ENCODE measurements around the gene MRPL44. TPM values are rescaled to one million over a fixed set of nuclear protein-coding genes. Genes with fewer than 3 reads are reported as not detected.
"Not testable (repeated sequence)": the region's sequence is repeated elsewhere in the genome, so short reads cannot be mapped to it uniquely, and the experiment has no call there.

Gene MRPL44
- total RNA-seq, 2 donors from 2014 or later, result 21.8 to 30.5 TPM

DNA sequence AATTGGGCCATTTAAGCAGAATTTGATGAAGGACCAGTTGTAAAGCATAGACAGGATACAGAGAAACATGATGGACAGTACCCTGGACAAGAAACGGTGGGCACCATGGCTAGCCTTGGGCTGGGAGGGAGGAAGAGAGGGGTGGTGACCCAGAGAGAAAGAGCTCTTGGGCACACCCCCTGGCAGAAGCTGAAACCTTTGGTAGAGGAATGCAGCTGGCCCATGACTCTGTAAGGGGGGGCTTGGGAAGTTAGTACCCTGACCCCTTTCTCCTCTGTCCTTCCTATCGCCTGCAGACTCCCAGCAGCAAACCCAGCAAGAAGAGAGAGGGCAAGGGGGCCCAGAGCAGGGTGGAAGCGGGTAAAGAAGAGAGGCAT lies 32.6 kb downstream of the MRPL44 start:
- Mint-ChIP-seq H3K27ac (no peak overlapping the region), H3K4me1 (peaks cover 4% of the 10 kb centered on the region), H3K36me3 (ENCODE audit: low read depth) (no peaks in the 10 kb centered on the region), H3K27me3 (peaks cover 52% of the 10 kb centered on the region), H3K4me3 (no peak overlapping the region)
- DNase-seq (no peak), ATAC-seq (no peak)
- H3K9me3 ChIP-seq (ENCODE audit: control insufficient read depth, low read length, poor library complexity, severe bottlenecking), result no peaks in the 10 kb centered on the region

DNA sequence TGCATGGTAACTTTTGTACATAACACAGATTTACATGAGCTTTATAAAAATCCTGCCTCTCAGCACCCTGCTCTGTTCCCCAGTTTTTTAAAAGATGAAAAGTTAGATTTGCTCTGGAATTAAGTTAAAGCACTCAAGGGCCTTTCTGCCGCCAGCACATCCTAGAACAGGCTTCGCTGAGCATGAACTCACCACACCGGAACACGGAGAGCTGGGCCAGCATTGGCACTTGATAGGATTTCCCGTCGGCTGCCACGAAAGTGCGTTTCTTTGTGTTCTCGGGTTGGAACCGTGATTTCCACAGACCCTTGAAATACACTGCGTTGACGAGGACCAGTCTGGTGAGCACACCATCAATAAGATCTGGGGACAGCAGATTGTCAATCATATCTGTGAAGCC lies 34.3 kb downstream of the MRPL44 start:
- DNase-seq (no peak), ATAC-seq (no peak)
- H3K4me3 Mint-ChIP-seq, result no peak overlapping the region
- H3K4me1 Mint-ChIP-seq, result peaks cover 4% of the 10 kb centered on the region
- H3K27ac Mint-ChIP-seq, result no peak overlapping the region
- peaks cover 38% of the 10 kb centered on the region for H3K27me3 Mint-ChIP-seq
- H3K9me3 ChIP-seq (ENCODE audit: control insufficient read depth, low read length, poor library complexity, severe bottlenecking), result no peaks in the 10 kb centered on the region
- H3K36me3 Mint-ChIP-seq (ENCODE audit: low read depth), result no peaks in the 10 kb centered on the region

DNA sequence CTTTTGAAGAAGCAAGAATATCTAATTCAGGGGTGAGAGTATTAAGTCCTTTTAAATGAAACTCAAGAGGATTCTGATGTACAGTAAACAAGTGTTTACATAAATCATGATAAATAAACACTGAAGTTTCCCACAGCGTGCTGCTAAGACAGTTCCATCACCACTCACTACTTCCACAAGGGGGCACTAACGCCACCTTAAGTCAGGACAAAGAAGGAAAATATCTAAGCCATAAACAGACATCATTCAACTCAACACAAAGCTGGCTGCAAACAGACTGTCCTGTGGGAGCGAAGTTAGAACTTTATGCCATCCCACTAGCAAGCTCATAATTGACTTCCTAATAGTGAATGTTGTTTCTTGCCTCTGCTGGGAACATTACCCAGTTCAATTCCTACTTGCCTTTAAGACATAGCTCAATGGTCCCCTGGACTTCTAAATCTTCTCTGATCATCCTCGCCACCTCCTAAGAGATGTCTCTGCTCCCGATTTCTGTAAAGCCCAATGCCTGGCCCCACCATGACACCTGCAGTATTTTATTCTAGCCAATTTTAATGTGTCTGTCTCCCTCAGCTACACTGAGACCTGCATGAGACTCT lies 36.5 kb downstream of the MRPL44 start:
- peaks cover 4% of the 10 kb centered on the region for H3K4me1 Mint-ChIP-seq

DNA sequence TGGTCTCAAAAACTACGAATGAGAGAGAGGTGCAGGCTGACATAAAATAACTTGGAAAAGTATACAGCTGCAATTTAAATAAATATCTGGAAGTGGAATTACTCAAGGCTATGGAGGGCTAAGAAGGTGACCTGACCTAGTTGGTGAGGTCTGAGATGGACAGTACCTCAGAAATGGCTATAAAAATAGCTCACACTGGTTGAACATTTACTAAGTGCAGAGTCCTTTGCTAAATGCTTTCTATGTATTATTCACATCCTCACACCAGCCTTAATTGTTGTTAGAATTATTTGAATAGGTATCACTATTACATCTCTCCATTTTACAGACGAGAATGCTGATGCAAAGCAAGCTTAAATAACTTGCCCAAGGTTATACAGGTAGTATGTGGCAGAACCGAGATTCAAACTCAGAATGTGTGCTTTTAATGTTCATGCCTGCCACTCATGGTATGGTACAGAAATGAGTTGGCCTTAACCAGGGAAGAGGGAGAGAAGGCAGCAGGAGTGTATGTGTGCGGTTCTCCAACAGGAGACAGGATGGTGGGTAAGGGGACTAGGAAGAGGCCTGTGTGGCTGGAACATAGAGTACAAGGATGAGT lies 37.4 kb downstream of the MRPL44 start:
- ATAC-seq (no peak), DNase-seq (no peak)
- Mint-ChIP-seq H3K36me3 (ENCODE audit: low read depth) (no peaks in the 10 kb centered on the region), H3K4me1 (peaks cover 2% of the 10 kb centered on the region), H3K27ac (no peak overlapping the region), H3K4me3 (no peak overlapping the region), H3K27me3 (peaks cover 21% of the 10 kb centered on the region)
- no peaks in the 10 kb centered on the region for H3K9me3 ChIP-seq (ENCODE audit: control insufficient read depth, low read length, poor library complexity, severe bottlenecking)

More for the DNA sequence above, 36.5 kb downstream of the MRPL44 start:
- DNase-seq (peak in 2 of 3 donors; percentile 14 to 41), ATAC-seq (peak; percentile 74)
- no peaks in the 10 kb centered on the region for H3K9me3 ChIP-seq (ENCODE audit: control insufficient read depth, low read length, poor library complexity, severe bottlenecking)
- H3K36me3 Mint-ChIP-seq (ENCODE audit: low read depth), result no peaks in the 10 kb centered on the region
- peak overlapping the region; percentile 45 for H3K4me3 Mint-ChIP-seq
- peaks cover 28% of the 10 kb centered on the region for H3K27me3 Mint-ChIP-seq
- H3K27ac Mint-ChIP-seq, result no peak overlapping the region

DNA sequence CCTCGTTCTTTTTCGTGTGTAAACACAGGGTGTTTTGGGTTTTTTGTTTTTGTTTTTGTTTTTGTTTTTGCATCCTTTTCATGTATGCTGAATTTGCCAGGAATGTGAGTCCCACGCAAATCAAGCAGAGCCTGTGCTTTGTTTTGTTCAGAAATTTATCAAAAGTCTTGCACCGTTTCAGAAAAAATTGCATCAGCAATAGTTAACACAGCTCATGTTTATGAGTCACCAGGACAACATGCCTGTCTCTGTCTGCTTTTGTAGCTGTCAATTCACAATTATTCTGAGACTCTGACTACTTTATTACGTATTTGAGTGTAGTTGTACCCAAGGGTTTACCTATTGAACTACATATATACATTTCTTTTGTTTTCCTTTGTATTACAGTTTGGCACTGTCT lies 38.3 kb downstream of the MRPL44 start:
- Mint-ChIP-seq H3K4me1 (peaks cover 2% of the 10 kb centered on the region), H3K4me3 (no peak overlapping the region), H3K27ac (no peak overlapping the region), H3K27me3 (peaks cover 15% of the 10 kb centered on the region), H3K36me3 (ENCODE audit: low read depth) (no peaks in the 10 kb centered on the region)
- ATAC-seq (no peak), DNase-seq (no peak)
- H3K9me3 ChIP-seq (ENCODE audit: control insufficient read depth, low read length, poor library complexity, severe bottlenecking), result no peaks in the 10 kb centered on the region

DNA sequence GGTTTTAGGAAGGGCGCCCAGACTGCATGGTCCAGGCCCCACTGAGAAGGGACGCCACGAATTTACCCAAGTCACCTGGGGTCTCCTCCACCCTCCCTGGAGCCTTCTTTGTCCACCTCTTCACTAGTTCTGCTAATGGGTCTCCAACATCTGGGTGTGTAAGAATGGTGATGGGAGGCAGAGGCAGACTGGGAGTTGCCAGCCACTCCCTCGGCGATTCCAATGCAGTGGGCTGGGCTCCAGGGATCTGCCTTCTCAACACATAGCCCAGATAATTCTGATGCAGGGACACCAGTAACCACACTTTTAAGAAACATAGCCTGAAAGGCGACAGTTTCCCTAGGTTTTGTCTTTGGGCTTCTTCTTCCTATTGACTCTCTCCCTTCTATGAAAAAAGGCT lies 39.1 kb downstream of the MRPL44 start:
- H3K4me3 Mint-ChIP-seq, result no peak overlapping the region

DNA sequence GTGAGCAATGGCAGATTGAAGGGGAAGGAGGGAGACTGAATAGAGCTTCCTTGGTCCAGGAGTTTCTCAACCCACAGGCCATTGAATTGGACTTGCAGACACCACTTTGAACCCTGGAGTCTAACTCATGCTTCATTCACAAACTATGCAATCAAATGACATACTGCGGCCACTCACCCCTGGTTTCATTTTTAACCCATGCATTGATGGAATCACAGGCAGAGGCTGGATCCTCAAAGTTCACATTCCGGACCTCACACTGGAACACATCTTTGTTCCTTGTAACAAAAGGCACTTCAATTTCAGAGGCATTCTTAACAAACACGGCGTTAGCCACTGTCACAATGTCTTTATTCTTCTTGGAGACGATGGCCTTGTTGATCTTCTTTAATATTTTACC lies 40.7 kb downstream of the MRPL44 start:
- H3K4me3 Mint-ChIP-seq, result no peak overlapping the region
- H3K4me1 Mint-ChIP-seq, result peaks cover 2% of the 10 kb centered on the region
- no peak overlapping the region for H3K27ac Mint-ChIP-seq
- no peaks in the 10 kb centered on the region for H3K36me3 Mint-ChIP-seq (ENCODE audit: low read depth)
- no peak for DNase-seq
- no peaks in the 10 kb centered on the region for H3K9me3 ChIP-seq (ENCODE audit: control insufficient read depth, low read length, poor library complexity, severe bottlenecking)
- H3K27me3 Mint-ChIP-seq, result peaks cover 10% of the 10 kb centered on the region
- no peak for ATAC-seq

More for the DNA sequence above, 39.1 kb downstream of the MRPL44 start:
- H3K27ac Mint-ChIP-seq, result no peak overlapping the region
- peaks cover 10% of the 10 kb centered on the region for H3K27me3 Mint-ChIP-seq
- H3K4me1 Mint-ChIP-seq, result peaks cover 2% of the 10 kb centered on the region
- ATAC-seq (no peak), DNase-seq (no peak)
- H3K36me3 Mint-ChIP-seq (ENCODE audit: low read depth), result no peaks in the 10 kb centered on the region
- H3K9me3 ChIP-seq (ENCODE audit: control insufficient read depth, low read length, poor library complexity, severe bottlenecking), result no peaks in the 10 kb centered on the region

DNA sequence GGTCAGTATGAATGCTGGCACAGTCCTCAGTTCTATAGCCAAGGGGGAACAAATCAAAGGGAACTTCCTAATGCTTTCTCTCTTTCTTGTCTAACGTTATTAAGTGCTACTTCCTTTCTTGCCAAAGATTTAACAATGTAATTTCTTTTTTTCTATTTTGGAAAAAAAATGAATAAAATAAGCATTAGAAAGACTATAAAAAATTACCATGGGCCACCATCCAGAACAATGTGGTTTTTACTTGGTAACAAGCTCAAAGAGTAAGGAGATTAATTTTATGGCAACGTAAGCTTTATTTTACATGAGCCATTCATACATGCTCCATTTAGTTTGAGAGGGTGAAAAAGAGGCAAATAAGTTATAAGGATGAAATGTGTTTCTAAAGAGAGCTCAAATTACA lies 41.7 kb downstream of the MRPL44 start:
- Mint-ChIP-seq H3K4me3 (no peak overlapping the region), H3K27me3 (peaks cover 13% of the 10 kb centered on the region), H3K4me1 (peaks cover 1% of the 10 kb centered on the region), H3K27ac (no peak overlapping the region), H3K36me3 (ENCODE audit: low read depth) (no peaks in the 10 kb centered on the region)
- DNase-seq (no peak), ATAC-seq (no peak)
- no peaks in the 10 kb centered on the region for H3K9me3 ChIP-seq (ENCODE audit: control insufficient read depth, low read length, poor library complexity, severe bottlenecking)

DNA sequence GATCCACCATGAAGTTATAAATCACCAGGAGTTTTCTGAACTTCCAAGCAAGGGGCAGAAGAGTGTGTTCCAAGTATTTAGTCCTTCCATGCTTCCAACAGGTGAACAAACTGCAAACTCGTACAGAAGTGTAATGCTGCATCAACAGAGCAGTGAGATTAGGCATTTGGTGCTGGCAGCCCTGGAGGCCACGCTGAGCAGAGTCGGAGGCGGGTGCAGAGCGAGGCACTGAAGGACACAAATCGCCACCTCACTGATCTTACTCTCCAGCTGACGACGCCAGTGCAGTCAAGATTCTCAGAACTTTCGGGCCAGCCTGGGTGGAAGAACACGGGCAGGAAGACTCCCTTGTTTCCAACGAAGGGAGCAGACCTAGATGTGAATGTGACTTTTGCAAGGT lies 42.6 kb downstream of the MRPL44 start:
- no peaks in the 10 kb centered on the region for H3K9me3 ChIP-seq (ENCODE audit: control insufficient read depth, low read length, poor library complexity, severe bottlenecking)

DNA sequence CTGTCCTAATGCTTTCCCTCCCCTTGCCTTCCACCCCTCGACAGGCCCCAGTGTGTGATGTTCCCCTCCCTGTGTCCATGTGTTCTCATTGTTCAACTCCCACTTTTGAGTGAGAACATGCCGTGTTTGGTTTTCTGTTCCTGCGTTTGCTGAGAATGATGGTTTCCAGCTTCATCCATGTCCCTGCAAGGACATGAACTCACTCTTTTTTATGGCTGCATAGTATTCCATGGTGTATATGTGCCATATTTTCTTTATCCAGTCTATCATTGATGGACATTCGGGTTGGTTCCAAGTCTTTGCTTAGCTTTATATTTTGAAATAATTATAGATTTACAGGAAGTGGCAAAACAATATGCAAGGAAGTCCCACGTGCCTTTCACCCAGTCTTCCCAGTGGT lies 43.4 kb downstream of the MRPL44 start:
- H3K4me3 Mint-ChIP-seq; ATAC-seq; H3K9me3 ChIP-seq (ENCODE audit: control insufficient read depth, low read length, poor library complexity, severe bottlenecking); H3K4me1 Mint-ChIP-seq; H3K36me3 Mint-ChIP-seq (ENCODE audit: low read depth); DNase-seq; H3K27ac Mint-ChIP-seq: not testable (repeated sequence)
- H3K27me3 Mint-ChIP-seq, result peaks cover 13% of the 10 kb centered on the region

More for the DNA sequence above, 42.6 kb downstream of the MRPL44 start:
- H3K4me3 Mint-ChIP-seq, result no peak overlapping the region
- H3K4me1 Mint-ChIP-seq, result no peaks in the 10 kb centered on the region
- ATAC-seq, result no peak
- peaks cover 13% of the 10 kb centered on the region for H3K27me3 Mint-ChIP-seq
- DNase-seq, result no peak
- no peak overlapping the region for H3K27ac Mint-ChIP-seq
- H3K36me3 Mint-ChIP-seq (ENCODE audit: low read depth), result no peaks in the 10 kb centered on the region

DNA sequence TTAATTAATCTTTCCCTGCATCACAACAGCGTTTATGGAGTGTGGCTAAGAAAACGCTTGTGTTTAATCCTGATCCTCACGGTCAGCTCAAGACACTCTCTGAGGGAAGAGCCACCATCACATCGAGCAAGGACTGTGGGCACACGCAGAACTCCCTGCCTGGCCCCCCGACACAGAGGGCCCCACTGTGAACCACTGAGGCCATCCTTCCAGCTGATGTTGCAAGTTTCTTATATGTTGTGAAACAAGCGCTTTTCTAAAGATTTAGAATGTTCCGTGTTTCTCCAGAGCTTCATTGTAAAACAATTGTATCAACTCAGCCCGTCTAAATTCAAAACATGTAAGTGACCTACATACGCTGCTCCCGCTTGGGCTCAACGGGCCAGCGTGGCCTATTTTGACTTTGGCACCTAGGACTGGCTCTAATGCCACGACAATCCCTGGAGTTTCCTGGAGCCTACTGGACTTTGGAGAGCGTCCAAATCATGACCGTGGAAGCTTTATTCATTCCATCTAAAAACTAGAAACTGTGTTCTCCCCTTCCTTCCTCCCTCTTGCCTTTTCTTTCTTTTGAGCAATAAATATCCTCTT lies 46.9 kb downstream of the MRPL44 start:
- Mint-ChIP-seq H3K27ac (no peak overlapping the region), H3K27me3 (peaks cover 17% of the 10 kb centered on the region), H3K36me3 (ENCODE audit: low read depth) (no peaks in the 10 kb centered on the region), H3K4me3 (no peak overlapping the region), H3K4me1 (no peaks in the 10 kb centered on the region)
- H3K9me3 ChIP-seq (ENCODE audit: control insufficient read depth, low read length, poor library complexity, severe bottlenecking), result no peaks in the 10 kb centered on the region
- DNase-seq (no peak), ATAC-seq (no peak)

DNA sequence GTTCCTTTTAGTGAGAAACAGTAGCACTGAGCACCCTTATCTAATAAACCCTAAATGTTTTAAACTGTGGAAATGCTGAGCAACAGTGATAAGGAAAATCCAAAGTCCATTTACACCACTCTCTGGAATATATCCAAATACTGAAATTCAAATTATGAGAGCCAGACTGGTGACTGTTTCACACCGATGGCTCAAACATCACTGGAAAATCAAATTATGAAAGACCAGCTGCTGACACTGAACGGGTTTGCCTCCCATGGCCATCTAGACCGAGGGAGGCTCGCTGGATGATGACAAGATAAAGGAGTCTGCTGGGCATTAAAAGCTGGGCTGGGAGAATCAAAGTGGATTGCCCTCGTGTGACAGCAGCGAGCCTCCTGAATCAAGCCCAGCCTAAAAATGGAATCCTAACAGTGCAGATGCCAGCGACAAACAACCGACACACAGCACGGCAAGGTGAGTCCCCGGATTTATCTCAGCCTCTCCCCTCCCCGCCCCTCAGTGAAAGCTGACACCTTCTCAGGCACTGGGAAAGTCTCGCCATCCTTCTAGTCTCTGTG lies 51.5 kb downstream of the MRPL44 start:
- peaks cover 14% of the 10 kb centered on the region for H3K27me3 Mint-ChIP-seq
- H3K27ac Mint-ChIP-seq, result no peak overlapping the region

DNA sequence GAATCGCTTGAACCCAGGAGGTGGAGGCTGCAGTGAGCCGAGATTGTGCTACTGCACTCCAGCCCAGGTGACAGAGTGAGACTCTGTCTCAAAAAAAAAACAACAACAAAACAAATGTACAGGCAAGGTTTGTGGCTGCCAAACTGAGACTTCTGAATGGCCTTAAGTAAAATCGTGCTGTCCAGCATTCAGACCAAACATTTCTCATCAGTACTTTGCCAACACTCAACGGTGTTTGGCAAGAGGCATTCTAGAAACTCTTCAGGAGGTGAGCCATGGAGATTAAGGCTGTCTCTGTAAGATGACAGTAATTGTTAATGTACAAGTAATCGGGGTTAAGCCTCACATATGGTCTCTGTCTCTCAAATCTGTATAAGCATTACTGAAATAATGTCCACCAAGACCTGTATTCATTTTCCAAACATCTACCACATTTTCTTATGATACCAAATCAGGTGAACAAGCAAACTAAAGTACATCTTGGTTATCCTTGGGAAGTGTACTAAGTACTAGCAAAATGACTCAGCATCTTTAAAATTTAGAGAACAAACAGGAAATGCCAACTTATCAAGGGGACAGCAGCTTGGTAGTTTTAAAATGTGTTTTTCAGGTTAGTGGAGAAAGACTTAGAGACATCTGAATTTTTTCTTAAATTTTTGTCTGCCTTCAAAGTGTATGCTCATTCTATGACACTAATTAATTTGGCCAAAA lies 52.5 kb downstream of the MRPL44 start:
- no peak for ATAC-seq
- Mint-ChIP-seq H3K27ac (no peak overlapping the region), H3K36me3 (ENCODE audit: low read depth) (no peaks in the 10 kb centered on the region), H3K4me1 (no peaks in the 10 kb centered on the region), H3K27me3 (peaks cover 14% of the 10 kb centered on the region), H3K4me3 (no peak overlapping the region)
- no peaks in the 10 kb centered on the region for H3K9me3 ChIP-seq (ENCODE audit: control insufficient read depth, low read length, poor library complexity, severe bottlenecking)
- DNase-seq, result no peak

More for the DNA sequence above, 51.5 kb downstream of the MRPL44 start:
- Mint-ChIP-seq H3K36me3 (ENCODE audit: low read depth) (no peaks in the 10 kb centered on the region), H3K4me3 (no peak overlapping the region), H3K4me1 (no peaks in the 10 kb centered on the region)
- H3K9me3 ChIP-seq (ENCODE audit: control insufficient read depth, low read length, poor library complexity, severe bottlenecking), result no peaks in the 10 kb centered on the region
- DNase-seq (no peak), ATAC-seq (no peak)
